ENCODE results near the gene LSAMP.

Gene LSAMP

DNA sequence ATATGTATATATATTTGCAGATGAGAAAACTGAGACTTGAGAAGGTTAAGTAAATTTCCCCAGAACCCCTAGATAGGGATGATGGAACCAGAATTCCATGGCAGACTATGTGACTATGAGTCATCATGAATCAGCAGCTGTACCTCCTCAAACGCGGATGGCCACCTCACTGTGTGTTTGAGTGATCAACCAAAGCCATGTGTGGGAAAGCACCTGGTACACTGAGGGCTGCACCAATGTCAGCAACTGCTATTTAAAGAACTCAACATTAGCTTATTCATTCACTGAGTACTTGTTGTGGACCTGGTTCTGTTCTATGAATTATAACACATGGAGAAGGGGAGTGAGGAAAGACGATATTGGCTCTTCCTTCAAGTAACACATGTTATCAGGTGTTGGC is 445.0 kb downstream of the LSAMP start:
- DNase-seq = no peak

DNA sequence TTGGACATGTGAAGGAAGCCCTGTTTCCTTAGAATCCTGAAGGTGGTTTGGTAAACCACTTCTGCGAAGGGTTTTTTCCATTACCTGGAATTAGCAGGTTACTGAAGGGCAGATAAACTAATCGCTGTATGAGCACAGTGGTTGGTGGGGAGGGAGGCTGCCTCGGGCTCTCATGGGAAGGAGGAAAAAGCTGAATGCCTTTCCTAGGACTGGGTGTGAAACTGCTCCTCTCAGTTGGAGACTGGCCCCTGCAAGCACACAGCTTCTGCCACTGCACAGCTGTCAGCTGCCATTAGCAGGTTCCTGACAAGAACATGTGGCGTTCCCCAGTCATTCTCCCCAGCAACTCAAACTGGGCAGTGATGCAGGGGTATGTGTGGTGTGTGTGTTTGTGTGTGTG is 445.7 kb downstream of the LSAMP start:
- DNase-seq = no peak

DNA sequence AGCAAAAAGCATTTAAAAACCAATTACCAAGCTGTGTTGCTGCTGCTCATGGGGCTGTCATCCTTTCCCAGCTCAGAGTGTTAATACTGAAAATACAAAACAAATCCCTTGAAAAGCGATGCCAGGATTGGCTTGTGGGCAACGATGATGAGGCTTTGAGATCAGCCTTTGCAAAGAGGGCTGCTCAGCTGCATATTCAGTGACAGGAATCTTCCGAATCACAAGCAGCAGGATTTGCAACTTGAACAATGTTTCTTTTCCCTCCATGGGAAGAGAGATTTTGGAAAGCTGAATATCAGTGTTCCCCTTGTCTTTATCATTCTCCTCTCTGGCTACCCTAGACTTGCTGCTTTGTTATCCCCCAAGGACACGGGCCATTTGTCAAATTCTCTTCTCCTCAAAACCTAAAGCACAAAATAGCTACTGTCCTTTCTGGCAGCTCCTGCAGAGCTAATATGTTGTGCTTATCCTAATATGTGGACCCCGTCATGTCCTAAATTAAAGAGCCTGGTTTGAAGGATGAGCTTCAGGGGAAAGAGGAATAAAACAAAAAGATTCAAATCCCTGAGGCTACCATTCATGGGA is 446.2 kb downstream of the LSAMP start:
- no peak for DNase-seq

- DNase-seq = no peak
Measured at GRCh38 chr3:115996420-115997108, 448.7 kb downstream of the LSAMP start.

GRCh38 chr3:115990669-115991068 is 454.6 kb downstream of the LSAMP start:
- DNase-seq = no peak

DNA sequence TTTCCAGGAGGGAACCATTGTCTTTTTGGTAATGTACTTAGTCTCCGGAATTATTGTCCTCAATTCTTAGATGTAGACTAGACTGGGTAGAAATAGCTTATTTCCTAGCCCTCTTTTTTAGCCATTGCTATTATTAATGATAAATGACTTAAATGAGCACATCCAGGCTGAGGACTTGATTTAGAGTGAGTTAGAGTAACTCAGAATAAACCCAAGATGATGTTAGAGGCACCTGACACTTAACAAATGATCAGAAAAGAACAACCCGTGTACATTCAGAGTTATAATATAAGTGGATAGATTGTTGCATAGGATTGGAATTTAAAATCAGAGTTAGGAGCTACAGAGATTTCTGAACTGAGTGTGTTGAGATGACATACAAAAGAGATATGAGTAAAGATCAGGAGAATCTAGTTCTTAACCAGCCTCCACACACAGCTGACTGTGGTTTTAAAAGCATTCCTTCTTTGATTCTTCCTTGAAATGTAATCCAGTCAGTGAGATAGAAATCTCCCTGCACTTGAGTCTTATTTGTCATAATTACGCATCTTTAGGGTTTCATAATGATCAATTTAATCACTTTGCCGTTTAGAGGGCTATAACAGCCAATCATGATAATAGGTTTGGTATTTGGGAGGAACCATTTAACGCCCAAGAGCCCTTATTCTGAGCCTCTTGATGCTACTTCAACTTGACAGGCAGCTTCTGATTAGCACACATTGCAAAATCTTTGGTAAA is 455.4 kb downstream of the LSAMP start:
- DNase-seq = no peak

GRCh38 chr3:115986555-115987207 is 458.6 kb downstream of the LSAMP start:
- DNase-seq = no peak

DNA sequence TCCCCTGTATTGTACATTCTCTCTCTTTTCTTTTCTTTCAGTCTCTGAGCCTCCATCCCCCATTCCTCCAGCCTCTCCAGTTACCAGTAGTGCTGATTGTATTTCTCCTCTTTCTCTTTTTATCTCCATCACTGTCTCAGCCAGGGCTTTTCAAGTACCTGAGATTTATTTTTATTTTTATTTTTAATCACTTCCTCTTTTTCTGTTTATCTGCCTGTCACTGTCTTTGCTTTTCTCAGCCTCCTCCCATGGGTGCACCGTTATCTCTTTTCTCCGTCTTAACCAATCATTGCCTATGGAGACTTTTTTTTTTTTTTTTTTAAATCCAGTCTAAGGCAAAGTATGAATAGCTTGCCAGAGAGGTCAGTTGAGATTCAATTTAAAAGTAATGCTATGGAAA is 462.7 kb downstream of the LSAMP start:
- DNase-seq = no peak

DNA sequence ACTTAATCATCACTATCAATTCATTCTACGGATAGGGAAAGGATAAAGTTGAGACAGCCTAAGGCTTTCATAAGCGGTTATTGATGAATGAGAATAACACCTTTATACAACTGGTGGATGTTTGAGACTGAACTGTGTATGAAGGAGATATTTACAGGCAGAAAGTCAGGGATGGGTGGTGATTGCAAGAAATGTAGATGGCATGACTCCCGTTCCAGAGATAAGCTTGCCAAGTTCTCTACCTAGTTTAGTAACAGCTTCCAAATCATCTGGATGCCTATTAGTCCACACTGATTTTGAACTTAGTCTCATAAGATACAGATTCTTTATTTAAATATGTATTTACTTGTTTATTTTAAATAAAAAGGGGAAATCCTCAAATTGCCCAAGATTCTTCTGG is 463.2 kb downstream of the LSAMP start:
- DNase-seq = no peak

- DNase-seq = no peak
Measured at GRCh38 chr3:115980709-115981108, 464.6 kb downstream of the LSAMP start.

DNA sequence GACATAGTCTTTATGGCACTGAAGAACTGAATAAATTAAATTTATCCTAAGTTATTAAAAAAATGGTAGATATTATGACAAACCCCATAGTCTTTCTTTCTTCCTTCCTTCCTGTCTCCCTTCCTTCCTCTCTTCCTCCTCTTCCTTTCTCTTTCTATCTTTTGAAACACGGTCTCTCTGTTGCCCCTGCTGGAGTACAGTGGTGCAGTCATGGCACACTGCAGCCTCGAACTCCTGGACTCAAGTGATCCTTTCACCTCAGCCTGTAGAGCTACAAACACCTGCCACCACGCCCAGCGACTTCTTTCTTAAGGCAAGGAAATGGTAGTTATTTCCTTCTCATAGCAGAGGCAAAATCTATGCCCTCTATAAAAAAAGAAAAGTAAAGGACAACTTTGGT is 467.4 kb downstream of the LSAMP start:
- no peak for DNase-seq

DNA sequence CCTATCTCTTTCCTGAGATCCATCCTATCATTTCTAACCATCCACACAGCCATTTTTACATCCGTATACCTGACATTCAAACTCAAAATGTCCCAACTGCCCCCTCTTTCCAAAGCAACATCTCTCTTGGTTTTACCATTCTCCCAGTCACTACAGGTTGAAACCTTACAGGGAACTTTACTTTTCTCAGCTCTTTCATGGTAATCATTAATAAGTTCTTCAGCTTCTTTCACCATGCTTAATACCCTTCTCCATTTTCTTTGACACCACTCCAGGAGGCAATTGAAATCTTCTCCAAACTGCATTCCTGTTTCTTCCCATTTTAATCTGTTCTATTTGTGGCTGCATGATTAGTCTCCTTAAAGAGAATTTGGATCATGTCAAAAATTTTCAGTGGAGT is 469.5 kb downstream of the LSAMP start:
- DNase-seq = no peak

GRCh38 chr3:115975353-115975752 is 469.9 kb downstream of the LSAMP start:
- no peak for DNase-seq

DNA sequence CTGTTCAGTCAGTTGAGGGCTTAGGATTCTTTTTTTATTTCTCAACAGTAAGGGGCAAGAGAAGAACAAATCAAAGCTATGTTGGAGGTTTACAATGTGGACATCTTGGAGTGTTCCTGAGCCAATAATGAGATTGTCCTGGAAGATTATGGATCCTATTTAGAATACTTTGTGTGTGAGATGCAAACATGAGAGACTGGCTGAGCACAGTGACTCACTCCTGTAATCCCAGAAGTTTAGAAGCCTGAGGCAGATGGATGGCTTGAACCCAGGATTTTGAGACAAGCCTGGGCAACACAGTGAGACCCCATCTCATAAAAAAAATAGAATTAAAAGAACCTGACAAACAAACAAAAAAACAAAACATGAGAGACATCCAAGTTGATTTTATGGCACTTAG is 470.3 kb downstream of the LSAMP start:
- DNase-seq = no peak

DNA sequence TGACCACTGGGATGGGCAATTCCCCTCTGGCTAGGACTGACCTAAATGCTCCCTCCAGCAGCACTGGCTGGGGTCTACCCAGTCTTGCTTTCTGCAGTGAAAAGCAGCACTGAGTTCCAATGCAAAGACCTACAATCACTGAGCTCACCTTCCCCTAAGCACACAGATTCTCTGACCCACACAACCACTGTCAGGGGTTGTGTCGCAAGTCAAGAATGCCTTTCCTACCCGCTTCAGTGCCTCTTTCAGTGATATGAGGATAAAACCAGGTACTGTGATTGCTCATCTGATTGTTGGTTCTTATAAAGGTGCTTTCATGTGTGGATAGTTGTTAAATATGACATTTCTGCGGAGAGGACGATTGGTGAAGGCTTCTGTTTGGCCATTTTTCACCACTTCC is 476.4 kb downstream of the LSAMP start:
- DNase-seq = no peak

- DNase-seq = no peak
Measured at GRCh38 chr3:115961380-115961779, 483.9 kb downstream of the LSAMP start.

DNA sequence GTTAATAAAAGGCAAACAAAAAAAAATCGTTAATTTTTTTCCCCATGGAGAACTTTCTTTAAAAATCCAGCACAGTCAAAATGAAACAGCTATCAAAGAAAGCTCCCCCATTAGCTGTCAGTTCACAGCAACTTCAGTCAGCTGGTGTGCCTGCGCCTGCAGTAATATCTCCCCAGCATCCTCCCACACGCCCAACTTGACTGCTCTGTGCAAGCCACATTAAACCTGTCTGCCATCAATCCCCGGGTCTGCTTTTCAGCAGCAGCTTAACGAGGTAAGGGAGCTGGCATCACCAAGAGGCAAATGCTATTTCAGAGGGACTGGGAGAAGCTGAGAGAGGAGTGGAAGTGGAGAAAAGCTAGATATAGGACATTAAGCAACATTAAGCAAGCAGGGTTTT is 484.5 kb downstream of the LSAMP start:
- no peak for DNase-seq

- DNase-seq = no peak
Measured at GRCh38 chr3:115958526-115958925, 486.8 kb downstream of the LSAMP start.

GRCh38 chr3:115947325-115947724 is 498.0 kb downstream of the LSAMP start:
- no peak for DNase-seq

GRCh38 chr3:115943579-115943978 is 501.7 kb downstream of the LSAMP start:
- no peak for DNase-seq

DNA sequence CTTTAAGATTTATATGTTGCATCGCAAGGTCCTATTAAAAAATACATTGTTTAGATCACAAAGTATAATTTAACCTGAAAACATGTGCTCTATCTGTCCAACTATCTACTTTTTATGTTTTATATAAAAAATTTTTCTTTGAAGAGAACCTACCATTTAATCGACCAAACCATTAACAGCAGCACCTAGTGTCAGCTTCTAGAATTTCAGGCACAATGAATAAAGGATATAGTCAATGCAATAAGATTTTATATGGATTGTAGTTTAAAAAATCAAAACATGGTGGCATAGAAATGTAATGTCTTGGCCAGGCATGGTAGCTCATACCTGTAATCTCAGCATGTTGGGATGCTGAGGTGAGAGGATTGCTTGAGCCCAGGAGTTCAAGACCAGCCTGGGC is 508.2 kb downstream of the LSAMP start:
- DNase-seq = no peak

DNA sequence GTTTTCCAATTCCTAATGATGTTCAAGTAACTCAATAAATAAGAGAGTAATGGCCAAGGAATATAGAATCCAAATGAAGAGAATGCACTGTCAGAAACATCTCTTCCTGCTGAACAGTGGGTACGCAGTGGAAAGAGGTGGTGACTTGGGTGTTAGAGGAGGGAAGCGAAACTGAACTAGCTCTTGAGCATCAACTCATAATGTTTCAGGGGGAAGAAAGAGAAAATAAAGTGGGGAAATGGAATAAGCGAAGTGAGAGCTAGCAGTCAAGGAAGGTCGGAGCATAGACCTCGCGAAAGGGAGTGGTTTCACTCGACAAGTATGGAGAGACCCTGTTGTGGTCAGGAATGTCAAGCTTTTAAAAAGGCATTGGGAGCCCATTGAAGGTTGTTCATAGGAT is 512.5 kb downstream of the LSAMP start:
- no peak for DNase-seq

GRCh38 chr3:115931581-115931980 is 513.7 kb downstream of the LSAMP start:
- no peak for DNase-seq

- no peak for DNase-seq
Measured at GRCh38 chr3:115930922-115931321, 514.4 kb downstream of the LSAMP start.
